Fibroblast of lung (primary cell): ENCODE measurements around the gene AMZ2. TPM values are rescaled to one million over a fixed set of nuclear protein-coding genes. Genes with fewer than 3 reads are reported as not detected.
"Not testable (repeated sequence)": the region's sequence is repeated elsewhere in the genome, so short reads cannot be mapped to it uniquely, and the experiment has no call there.

ENCODE experiments used
- DNase-seq, 2 donors: peaks; one replicate each; pipeline versions ENCODE4 v3.0.0 to v3.0.0-alpha.2; 2010; ENCODE audit warnings: low read depth in 2 of 2
- H2AFZ ChIP-seq: 2 replicates; pipeline ENCODE4 v1.5.1; 2012; ENCODE audit warnings: low read length, control low read depth, inconsistent platforms
- H3K27ac ChIP-seq: 2 replicates; pipeline ENCODE4 v1.5.1; 2011; ENCODE audit warnings: low read length, control low read depth; ENCODE audit not compliant: insufficient read depth
- H3K27me3 ChIP-seq: 2 replicates; pipeline ENCODE4 v1.5.1; 2011; ENCODE audit warnings: mild to moderate bottlenecking, low read length; ENCODE audit not compliant: control insufficient read depth, insufficient read depth
- H3K36me3 ChIP-seq: 2 replicates; pipeline ENCODE4 v1.5.1; 2011; ENCODE audit warnings: low read length; ENCODE audit not compliant: control insufficient read depth, insufficient read depth
- H3K4me1 ChIP-seq: 2 replicates; pipeline ENCODE4 v1.5.1; 2011; ENCODE audit warnings: low read length; ENCODE audit not compliant: control insufficient read depth, insufficient read depth; ENCODE audit errors: extremely low read depth
- H3K4me2 ChIP-seq: 2 replicates; pipeline ENCODE4 v1.5.1; 2011; ENCODE audit warnings: low read length, control low read depth; ENCODE audit not compliant: insufficient read depth; ENCODE audit errors: extremely low read depth
- H3K4me3 ChIP-seq, 4 experiments: fragments of 200-600 bp in 1 of 4; sonication (generic) in 1 of 4; replicated peaks in 1 of 4; 2 replicates each; pipeline ENCODE4 v1.5.1; 2011 to 2016; ENCODE audit warnings: low read length in 4 of 4, low read depth in 3 of 4, mild to moderate bottlenecking in 3 of 4, control low read depth in 2 of 4, inconsistent platforms in 1 of 4, mixed read lengths in 1 of 4; ENCODE audit not compliant: insufficient read depth in 1 of 4; ENCODE audit errors: control extremely low read depth in 1 of 4
- H3K79me2 ChIP-seq: 2 replicates; pipeline ENCODE4 v1.5.1; 2012; ENCODE audit warnings: mild to moderate bottlenecking, low read length, inconsistent platforms; ENCODE audit not compliant: control insufficient read depth, insufficient read depth
- H3K9ac ChIP-seq: 2 replicates; pipeline ENCODE4 v1.5.1; 2011; ENCODE audit warnings: mild to moderate bottlenecking, low read length, control low read depth; ENCODE audit not compliant: insufficient read depth
- H3K9me3 ChIP-seq: 2 replicates; pipeline ENCODE4 v1.5.1; 2012; ENCODE audit warnings: low read depth, low read length; ENCODE audit not compliant: control insufficient read depth, insufficient read depth
- H4K20me1 ChIP-seq: 2 replicates; pipeline ENCODE4 v1.5.1; 2011; ENCODE audit warnings: low read length; ENCODE audit not compliant: control insufficient read depth, insufficient read depth; ENCODE audit errors: extremely low read depth
- CTCF ChIP-seq, 2 donors: IDR thresholded peaks in 1 of 2; conservative IDR thresholded peaks in 1 of 2; 1 replicate in 1 of 2; 2 replicates in 1 of 2; pipeline ENCODE4 v1.5.1; 2011 to 2012; ENCODE audit warnings: low read length in 2 of 2, control low read depth in 1 of 2, inconsistent platforms in 1 of 2, low read depth in 1 of 2, mild to moderate bottlenecking in 1 of 2
- EZH2 ChIP-seq: IDR thresholded peaks from 2 replicates; pipeline ENCODE4 v1.5.1; 2012; ENCODE audit warnings: low read length, control low read depth, mild to moderate bottlenecking; ENCODE audit errors: missing control alignments
- polyA plus RNA-seq, 2 donors: library from polyadenylated mRNA; depleted of rRNA in 1 of 2; stranded (reverse) in 1 of 2; unstranded in 1 of 2; fragments of >200 nt; gene quantifications; 2 replicates each; pipeline ENCODE4 v1.2.1, GENCODE V29; 2011 to 2012; ENCODE audit warnings: missing spikeins in 1 of 2
- total RNA-seq: library from RNA; depleted of rRNA; stranded (reverse); fragments of >200 nt; gene quantifications from 2 replicates; pipeline ENCODE4 v1.2.1, GENCODE V29; 2014

AMZ2 gene
- total and polyA plus RNA-seq, 2 donors (not counting 1 experiment from before 2014, with no cell fraction given) = 85.9 to 119 TPM

DNA sequence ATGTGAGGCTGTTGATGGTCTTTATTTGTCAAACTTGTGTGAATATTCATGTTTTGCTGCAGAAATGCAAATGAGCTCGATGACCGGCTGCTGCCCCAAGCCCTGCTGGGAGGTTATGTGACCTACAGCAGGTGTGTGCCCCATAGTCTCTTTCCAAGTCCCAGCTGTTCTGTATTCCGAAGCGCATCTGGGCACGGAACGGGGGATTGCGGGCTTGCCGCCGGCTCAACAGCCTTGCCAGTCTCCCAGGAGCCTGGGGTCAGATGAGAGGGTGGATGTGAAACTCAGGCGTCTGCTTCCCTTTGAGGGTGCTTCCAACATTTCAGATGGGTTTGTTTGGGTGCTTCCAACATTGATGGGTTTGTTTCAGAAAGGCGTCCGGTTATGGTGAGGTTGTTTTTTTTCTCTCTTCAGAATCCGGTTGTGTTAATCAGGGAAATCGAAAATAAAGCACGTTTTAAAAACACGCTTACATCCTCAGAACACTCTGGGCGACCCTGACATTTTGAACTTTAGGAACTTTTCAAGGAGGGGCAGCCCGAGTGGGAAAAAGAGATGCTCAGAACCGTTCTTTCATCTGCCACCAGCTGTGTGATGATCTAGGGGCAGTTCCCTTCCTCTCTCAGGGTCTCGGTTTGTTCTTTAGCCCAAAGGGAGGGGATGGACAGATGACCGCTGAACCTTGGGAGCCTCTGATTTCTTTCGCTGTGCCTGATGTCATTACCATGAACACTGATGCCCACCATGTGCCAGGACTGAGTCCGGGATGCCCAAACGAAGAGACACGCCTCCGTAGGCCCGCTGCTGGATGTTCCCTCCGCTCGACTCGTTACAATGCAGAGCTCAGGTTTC is 47.8 kb upstream of the AMZ2 start:
- H4K20me1 ChIP-seq = no peaks in the 10 kb centered on the region
- peak overlapping the region; percentile 59 for H3K4me2 ChIP-seq
- TF ChIP-seq CTCF (conservative IDR thresholded peaks at IDR 0.05 in 1 of 2, IDR thresholded peaks at IDR 0.05 in 1 of 2; ENCODE audit: low read depth in 1 of 2, low read length in 2 of 2) (no peak), EZH2 (peak; percentile 88)
- peaks cover 44% of the 10 kb centered on the region for H3K27me3 ChIP-seq
- H3K4me3 ChIP-seq = peak overlapping the region in 2 of 4 experiments; percentile 1 to 40
- H3K36me3 ChIP-seq = no peaks in the 10 kb centered on the region
- H2AFZ ChIP-seq = no peak overlapping the region
- H3K27ac ChIP-seq = no peak overlapping the region
- no peak for DNase-seq
- H3K9me3 ChIP-seq = no peaks in the 10 kb centered on the region
- H3K79me2 ChIP-seq = no peaks in the 10 kb centered on the region
- no peak overlapping the region for H3K9ac ChIP-seq
- H3K4me1 ChIP-seq = no peaks in the 10 kb centered on the region

- no peaks in the 10 kb centered on the region for H3K79me2 ChIP-seq
- no peaks in the 10 kb centered on the region for H4K20me1 ChIP-seq
- peak overlapping the region; percentile 53 for H3K4me2 ChIP-seq
- H3K27me3 ChIP-seq = peaks cover 37% of the 10 kb centered on the region
- H3K9ac ChIP-seq = no peak overlapping the region
- peak; percentile 57 to 62 for DNase-seq
- no peaks in the 10 kb centered on the region for H3K36me3 ChIP-seq
- TF ChIP-seq EZH2 = peak; percentile 67
- TF ChIP-seq CTCF (conservative IDR thresholded peaks at IDR 0.05 in 1 of 2, IDR thresholded peaks at IDR 0.05 in 1 of 2; ENCODE audit: low read depth in 1 of 2, low read length in 2 of 2) = peak; percentile 81 to 84
- H2AFZ ChIP-seq = peak overlapping the region; percentile 6
- peak overlapping the region in 3 of 4 experiments; percentile 1 to 40 (median 18) for H3K4me3 ChIP-seq
- no peak overlapping the region for H3K27ac ChIP-seq
- no peaks in the 10 kb centered on the region for H3K4me1 ChIP-seq
- H3K9me3 ChIP-seq = no peaks in the 10 kb centered on the region
Measured at GRCh38 chr17:68200689-68201417, 47.0 kb upstream of the AMZ2 start.

DNA sequence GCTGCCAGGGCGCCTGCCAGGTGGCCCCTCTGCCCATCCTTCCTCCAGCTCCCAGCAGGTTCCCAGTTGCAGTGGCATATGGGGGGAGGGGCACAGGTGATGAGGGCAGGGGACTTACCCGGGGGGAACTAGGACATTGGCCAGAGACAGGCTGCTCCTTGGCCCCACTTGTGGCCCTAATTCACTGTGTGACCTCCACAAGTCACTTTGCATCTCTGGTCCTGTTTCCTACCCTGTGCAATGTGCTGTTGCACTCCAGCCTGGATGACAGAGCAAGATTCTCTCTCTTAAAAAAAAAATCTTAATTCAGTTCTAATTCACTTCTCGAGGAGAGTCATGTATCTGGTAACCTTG is 46.4 kb upstream of the AMZ2 start:
- not testable (repeated sequence) for H3K79me2 ChIP-seq, DNase-seq, H4K20me1 ChIP-seq, H3K4me1 ChIP-seq, H3K36me3 ChIP-seq, H3K4me2 ChIP-seq, H3K9ac ChIP-seq, H3K9me3 ChIP-seq, H2AFZ ChIP-seq, H3K4me3 ChIP-seq, H3K27ac ChIP-seq
- H3K27me3 ChIP-seq = peaks cover 34% of the 10 kb centered on the region

GRCh38 chr17:68202321-68202720 is 45.5 kb upstream of the AMZ2 start:
- H3K27ac ChIP-seq, DNase-seq, H2AFZ ChIP-seq, H3K9me3 ChIP-seq, H3K36me3 ChIP-seq, H3K4me3 ChIP-seq, H3K4me1 ChIP-seq, H3K9ac ChIP-seq, H4K20me1 ChIP-seq, H3K79me2 ChIP-seq, H3K4me2 ChIP-seq: not testable (repeated sequence)
- peaks cover 27% of the 10 kb centered on the region for H3K27me3 ChIP-seq
